Stimulated activated CD8-positive, alpha-beta memory T cell treated with anti-CD3 and anti-CD28 coated beads, Interleukin-4, amount 100 ng/mL, for 1 hour (primary cell): ENCODE data around the gene WDFY4.

Experiments used
- DNase-seq, 2 donors: peaks; one replicate each; pipeline ENCODE4 v3.0.0-alpha.2; 2020; ENCODE audit warnings: low read depth in 2 of 2, low spot score in 1 of 2

The WDFY4 gene

GRCh38 chr10:48768144-48768766 lies 83.6 kb downstream of the WDFY4 start:
- DNase-seq, result no peak

GRCh38 chr10:48768926-48769325 lies 84.3 kb downstream of the WDFY4 start:
- no peak for DNase-seq

- DNase-seq, result no peak
Observed at GRCh38 chr10:48769706-48770435, 85.2 kb downstream of the WDFY4 start.

GRCh38 chr10:48770561-48771089 lies 86.0 kb downstream of the WDFY4 start:
- DNase-seq, result no peak

- DNase-seq, result no peak
Observed at GRCh38 chr10:48771234-48771633, 86.6 kb downstream of the WDFY4 start.

- no peak for DNase-seq
Observed at GRCh38 chr10:48772059-48772458, 87.4 kb downstream of the WDFY4 start.

- DNase-seq, result no peak
Observed at GRCh38 chr10:48773580-48773979, 88.9 kb downstream of the WDFY4 start.

- no peak for DNase-seq
Observed at GRCh38 chr10:48774416-48775205, 89.9 kb downstream of the WDFY4 start.

- no peak for DNase-seq
Observed at GRCh38 chr10:48775206-48775517, 90.5 kb downstream of the WDFY4 start.

GRCh38 chr10:48776005-48776522 lies 91.4 kb downstream of the WDFY4 start:
- DNase-seq, result no peak

GRCh38 chr10:48776528-48776927 lies 91.9 kb downstream of the WDFY4 start:
- DNase-seq, result no peak

GRCh38 chr10:48777110-48777509 lies 92.4 kb downstream of the WDFY4 start:
- DNase-seq, result no peak

- no peak for DNase-seq
Observed at GRCh38 chr10:48778193-48778857, 93.7 kb downstream of the WDFY4 start.

GRCh38 chr10:48779077-48779476 lies 94.4 kb downstream of the WDFY4 start:
- DNase-seq, result no peak

GRCh38 chr10:48779546-48780152 lies 95.0 kb downstream of the WDFY4 start:
- DNase-seq, result no peak

- no peak for DNase-seq
Observed at GRCh38 chr10:48780341-48780740, 95.7 kb downstream of the WDFY4 start.

GRCh38 chr10:48782386-48782785 lies 97.7 kb downstream of the WDFY4 start:
- DNase-seq, result no peak

- no peak for DNase-seq
Observed at GRCh38 chr10:48784031-48784430, 99.4 kb downstream of the WDFY4 start.

- no peak for DNase-seq
Observed at GRCh38 chr10:48785796-48786195, 101.1 kb downstream of the WDFY4 start.

GRCh38 chr10:48786606-48787282 lies 102.1 kb downstream of the WDFY4 start:
- DNase-seq, result no peak
